SU-DHL-6 (cell line): ENCODE measurements around the gene CDC42EP5.

Source experiments
- EZH2phosphoT487 ChIP-seq: fragments of 200-600 bp; sonication (generic), shearing (Covaris generic); conservative IDR thresholded peaks from 2 replicates; pipeline ENCODE4 v1.6.1; 2018; ENCODE audit warnings: mild to moderate bottlenecking, antibody characterized with exemption, low read length, moderate library complexity, mixed read lengths
- TF ChIP-seq, protein P1 (sequence below): fragments of 200-600 bp; sonication (generic); IDR thresholded peaks from one replicate; pipeline ENCODE4 v1.5.1; 2017; ENCODE audit warnings: antibody characterized with exemption, mild to moderate bottlenecking, low read length, moderate library complexity; ENCODE audit not compliant: insufficient read depth, poor library complexity, severe bottlenecking

- TF ChIP-seq, protein P1, sequence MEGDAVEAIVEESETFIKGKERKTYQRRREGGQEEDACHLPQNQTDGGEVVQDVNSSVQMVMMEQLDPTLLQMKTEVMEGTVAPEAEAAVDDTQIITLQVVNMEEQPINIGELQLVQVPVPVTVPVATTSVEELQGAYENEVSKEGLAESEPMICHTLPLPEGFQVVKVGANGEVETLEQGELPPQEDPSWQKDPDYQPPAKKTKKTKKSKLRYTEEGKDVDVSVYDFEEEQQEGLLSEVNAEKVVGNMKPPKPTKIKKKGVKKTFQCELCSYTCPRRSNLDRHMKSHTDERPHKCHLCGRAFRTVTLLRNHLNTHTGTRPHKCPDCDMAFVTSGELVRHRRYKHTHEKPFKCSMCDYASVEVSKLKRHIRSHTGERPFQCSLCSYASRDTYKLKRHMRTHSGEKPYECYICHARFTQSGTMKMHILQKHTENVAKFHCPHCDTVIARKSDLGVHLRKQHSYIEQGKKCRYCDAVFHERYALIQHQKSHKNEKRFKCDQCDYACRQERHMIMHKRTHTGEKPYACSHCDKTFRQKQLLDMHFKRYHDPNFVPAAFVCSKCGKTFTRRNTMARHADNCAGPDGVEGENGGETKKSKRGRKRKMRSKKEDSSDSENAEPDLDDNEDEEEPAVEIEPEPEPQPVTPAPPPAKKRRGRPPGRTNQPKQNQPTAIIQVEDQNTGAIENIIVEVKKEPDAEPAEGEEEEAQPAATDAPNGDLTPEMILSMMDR, result no peak
- no peak for TF ChIP-seq EZH2phosphoT487
These were observed 48.9 kb upstream of the CDC42EP5 start for GRCh38 chr19:54521860-54522513.
